ENCODE data around the gene SDK2. TPM values are rescaled to one million over a fixed set of nuclear protein-coding genes. Genes with fewer than 3 reads are reported as not detected.
"Not testable (repeated sequence)": the region's sequence is repeated elsewhere in the genome, so short reads cannot be mapped to it uniquely, and the experiment has no call there.

The SDK2 gene
- polyA plus RNA-seq, 1 experiment, result 0.04 TPM

GRCh38 chr17:73337330-73337710, 306.9 kb downstream of the SDK2 start:
- H3K36me3 ChIP-seq (ENCODE audit: control insufficient read depth, insufficient read depth, low read length), result no peaks in the 10 kb centered on the region
- ChIA-PET CTCF (interaction anchor here (1.8 kb wide), 1 partner anchor 82 kb away, joined by 4 read pairs; no protein-coding TSS in a partner anchor), POLR2A (no interaction called here)
- H3K27me3 ChIP-seq (ENCODE audit: control insufficient read depth, insufficient read depth, low read length), result no peaks in the 10 kb centered on the region
- no peak overlapping the region for H3K4me3 ChIP-seq (ENCODE audit: low read depth, low read length)
- no peak for TF ChIP-seq CTCF (IDR thresholded peaks at IDR 0.05; ENCODE audit: insufficient read depth, low read depth, low read length)
- DNase-seq (ENCODE audit: low read depth), result no peak

- no peaks in the 10 kb centered on the region for H3K27me3 ChIP-seq (ENCODE audit: control insufficient read depth, insufficient read depth, low read length)
- no peak for DNase-seq (ENCODE audit: low read depth)
- no peak overlapping the region for H3K4me3 ChIP-seq (ENCODE audit: low read depth, low read length)
- H3K36me3 ChIP-seq (ENCODE audit: control insufficient read depth, insufficient read depth, low read length), result no peaks in the 10 kb centered on the region
- CTCF ChIA-PET, result interaction anchor here (1.8 kb wide), 1 partner anchor 81 kb away, joined by 4 read pairs; no protein-coding TSS in a partner anchor
- POLR2A ChIA-PET, result no interaction called here
- TF ChIP-seq CTCF (IDR thresholded peaks at IDR 0.05; ENCODE audit: insufficient read depth, low read depth, low read length), result no peak
Observed at GRCh38 chr17:73336408-73337329, 307.6 kb downstream of the SDK2 start.

- ChIA-PET CTCF (no interaction called here), POLR2A (no interaction called here)
- DNase-seq (ENCODE audit: low read depth), result no peak
- Histone ChIP-seq H3K27me3 (ENCODE audit: control insufficient read depth, insufficient read depth, low read length) (no peaks in the 10 kb centered on the region), H3K36me3 (ENCODE audit: control insufficient read depth, insufficient read depth, low read length) (no peaks in the 10 kb centered on the region), H3K4me3 (ENCODE audit: low read depth, low read length) (no peak overlapping the region)
- no peak for TF ChIP-seq CTCF (IDR thresholded peaks at IDR 0.05; ENCODE audit: insufficient read depth, low read depth, low read length)
Observed at GRCh38 chr17:73335591-73336407, 308.4 kb downstream of the SDK2 start.

- ChIA-PET CTCF (no interaction called here), POLR2A (no interaction called here)
- H3K36me3 ChIP-seq (ENCODE audit: control insufficient read depth, insufficient read depth, low read length), result no peaks in the 10 kb centered on the region
- no peaks in the 10 kb centered on the region for H3K27me3 ChIP-seq (ENCODE audit: control insufficient read depth, insufficient read depth, low read length)
- H3K4me3 ChIP-seq (ENCODE audit: low read depth, low read length), result no peak overlapping the region
- DNase-seq (ENCODE audit: low read depth), result no peak
- no peak for TF ChIP-seq CTCF (IDR thresholded peaks at IDR 0.05; ENCODE audit: insufficient read depth, low read depth, low read length)
Observed at GRCh38 chr17:73334771-73335513, 309.3 kb downstream of the SDK2 start.

- DNase-seq (ENCODE audit: low read depth), result peak; percentile 57
- not testable (repeated sequence) for H3K27me3 ChIP-seq (ENCODE audit: control insufficient read depth, insufficient read depth, low read length); H3K4me3 ChIP-seq (ENCODE audit: low read depth, low read length); H3K36me3 ChIP-seq (ENCODE audit: control insufficient read depth, insufficient read depth, low read length)
- ChIA-PET POLR2A (interaction anchor here (0.7 kb wide), 1 partner anchor 26 kb away, joined by 12 read pairs; no protein-coding TSS in a partner anchor), CTCF (interaction anchor here (0.8 to 1.0 kb wide), 3 partner anchors 21 to 59 kb away, joined by 3 read pairs; partner anchors contain the start of gene CDC42EP4)
Observed at GRCh38 chr17:73333445-73333844, 310.8 kb downstream of the SDK2 start.
